ENCODE results near the gene MYO18A.
A peak's percentile ranks its signal among the peaks of the same experiment; 100 is the strongest.

Gene MYO18A

DNA sequence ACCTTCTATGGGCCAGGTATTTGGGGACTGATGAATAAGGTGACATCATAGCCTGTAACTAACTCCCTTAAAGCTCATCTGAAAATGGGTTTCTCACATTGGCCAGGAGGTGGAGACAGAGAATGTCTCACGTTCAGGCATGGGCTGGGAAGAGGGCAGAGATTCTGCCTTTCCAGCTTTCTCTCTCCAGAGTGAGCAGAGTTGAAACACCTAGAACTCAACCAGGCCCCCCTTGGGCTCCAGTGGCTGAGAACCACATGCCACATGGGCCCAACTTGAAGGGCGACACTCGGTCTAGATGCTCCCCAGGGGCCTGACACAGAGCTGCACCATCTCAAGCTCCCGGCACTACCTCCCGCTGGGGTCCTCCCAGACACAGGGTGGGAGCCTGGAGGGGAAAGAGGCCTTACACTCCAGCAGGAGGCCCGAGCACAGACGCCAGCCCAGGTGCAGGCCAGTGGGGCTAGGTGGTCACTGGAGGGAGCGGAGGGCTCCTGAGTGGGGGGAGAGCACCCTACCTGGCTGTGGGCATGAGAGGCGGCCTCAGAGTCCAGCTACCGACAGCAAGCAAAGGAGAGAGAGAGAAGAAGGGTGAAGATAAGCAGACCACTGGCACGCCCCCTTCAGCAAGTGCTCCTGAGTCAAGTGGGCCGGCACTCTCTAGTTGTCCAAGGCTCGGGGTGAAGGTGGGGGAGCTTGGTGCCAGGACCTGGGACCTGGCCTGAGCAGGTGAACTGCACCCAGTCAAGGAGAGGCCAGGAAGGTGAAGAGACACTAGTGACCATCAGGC is 55.9 kb downstream of the MYO18A start:
- DNase-seq = peak; percentile 90

DNA sequence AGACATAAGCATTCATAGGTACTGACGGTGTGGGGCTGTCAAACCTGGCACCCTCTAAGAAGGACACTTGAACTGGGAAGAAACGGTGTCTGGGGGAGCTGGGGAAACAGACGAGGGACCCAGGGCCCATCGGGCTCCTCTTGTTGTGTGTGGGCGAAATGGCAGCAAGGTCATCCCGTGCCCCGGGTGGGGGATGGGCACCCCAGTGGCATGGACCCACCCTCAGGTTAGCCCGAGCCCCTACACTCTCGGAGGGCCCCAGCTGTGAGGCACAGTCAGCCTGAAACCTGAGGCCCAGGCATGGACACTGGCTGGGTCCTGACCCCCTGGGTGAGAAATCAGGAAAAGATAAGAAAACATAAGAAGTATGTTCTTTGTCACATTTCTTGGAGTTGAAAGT is 57.1 kb downstream of the MYO18A start:
- DNase-seq = no peak

GRCh38 chr17:29121442-29121841 is 58.8 kb downstream of the MYO18A start:
- DNase-seq = no peak

DNA sequence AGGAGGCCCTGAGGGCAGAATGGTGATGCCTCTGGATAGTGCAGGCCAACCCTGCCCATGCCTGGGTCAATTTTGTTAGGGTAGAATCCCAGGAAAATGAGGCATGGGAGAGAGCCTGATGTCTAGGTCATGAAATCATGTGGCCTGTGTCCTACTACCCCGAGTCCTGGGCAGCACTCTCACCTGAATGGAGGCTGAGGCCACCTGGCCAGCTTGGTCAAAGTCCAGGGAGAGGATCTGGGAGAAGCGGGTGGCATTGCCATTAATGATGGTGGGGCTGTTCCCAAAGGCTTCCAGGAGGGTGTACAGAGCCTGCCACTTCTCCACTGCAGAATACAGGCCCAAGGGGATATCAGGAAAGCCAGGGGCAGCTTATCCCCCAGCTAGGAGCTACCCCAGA is 59.8 kb downstream of the MYO18A start:
- DNase-seq = no peak

- no peak for DNase-seq
Observed at GRCh38 chr17:29119265-29119664, 60.9 kb downstream of the MYO18A start.

DNA sequence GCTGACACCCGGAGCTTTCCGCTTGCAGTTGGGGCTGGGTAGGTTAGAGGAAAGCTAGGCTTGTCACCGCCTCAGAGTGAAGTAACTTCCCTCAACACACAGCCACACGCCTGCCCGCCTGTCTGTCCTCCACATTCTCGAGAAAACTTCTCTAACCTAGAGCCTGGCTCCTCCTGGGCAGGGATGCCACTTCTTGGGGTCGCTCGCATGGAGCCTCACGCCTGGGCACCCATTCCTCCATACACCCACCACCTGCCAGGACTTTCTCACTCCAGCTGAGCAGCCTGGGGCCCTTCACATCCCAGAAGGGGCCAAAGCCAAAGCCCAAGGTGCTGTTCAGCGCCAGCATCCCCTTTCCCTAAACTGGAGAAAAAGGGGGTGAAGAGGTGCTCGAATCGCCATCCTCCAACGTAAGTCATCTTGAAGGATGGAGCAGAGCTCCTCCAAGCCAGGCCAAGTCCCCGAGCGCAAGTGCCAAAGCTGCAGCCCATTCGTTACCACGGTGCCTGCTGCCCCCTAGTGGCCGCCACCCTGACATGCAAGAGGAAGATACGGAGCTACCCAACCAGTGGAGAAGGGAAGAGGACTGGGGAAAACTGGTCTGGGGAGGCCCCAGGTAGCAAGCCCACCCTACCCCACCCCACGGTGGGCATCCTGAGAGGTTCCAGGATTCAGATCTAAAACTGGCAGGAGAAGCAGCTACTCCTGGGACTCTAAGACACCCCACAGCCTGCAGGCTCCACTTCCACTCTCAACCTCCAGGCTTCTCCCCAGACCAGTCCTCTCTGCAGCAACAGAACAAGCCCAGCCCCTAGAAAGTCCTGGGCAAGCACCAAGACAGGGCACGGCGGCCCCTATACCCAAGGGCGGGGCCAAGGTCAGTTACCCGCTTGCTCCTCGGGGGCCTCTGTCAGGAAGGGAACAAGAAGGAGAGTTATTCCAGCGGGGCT is 63.1 kb downstream of the MYO18A start:
- peak; percentile 90 for DNase-seq

DNA sequence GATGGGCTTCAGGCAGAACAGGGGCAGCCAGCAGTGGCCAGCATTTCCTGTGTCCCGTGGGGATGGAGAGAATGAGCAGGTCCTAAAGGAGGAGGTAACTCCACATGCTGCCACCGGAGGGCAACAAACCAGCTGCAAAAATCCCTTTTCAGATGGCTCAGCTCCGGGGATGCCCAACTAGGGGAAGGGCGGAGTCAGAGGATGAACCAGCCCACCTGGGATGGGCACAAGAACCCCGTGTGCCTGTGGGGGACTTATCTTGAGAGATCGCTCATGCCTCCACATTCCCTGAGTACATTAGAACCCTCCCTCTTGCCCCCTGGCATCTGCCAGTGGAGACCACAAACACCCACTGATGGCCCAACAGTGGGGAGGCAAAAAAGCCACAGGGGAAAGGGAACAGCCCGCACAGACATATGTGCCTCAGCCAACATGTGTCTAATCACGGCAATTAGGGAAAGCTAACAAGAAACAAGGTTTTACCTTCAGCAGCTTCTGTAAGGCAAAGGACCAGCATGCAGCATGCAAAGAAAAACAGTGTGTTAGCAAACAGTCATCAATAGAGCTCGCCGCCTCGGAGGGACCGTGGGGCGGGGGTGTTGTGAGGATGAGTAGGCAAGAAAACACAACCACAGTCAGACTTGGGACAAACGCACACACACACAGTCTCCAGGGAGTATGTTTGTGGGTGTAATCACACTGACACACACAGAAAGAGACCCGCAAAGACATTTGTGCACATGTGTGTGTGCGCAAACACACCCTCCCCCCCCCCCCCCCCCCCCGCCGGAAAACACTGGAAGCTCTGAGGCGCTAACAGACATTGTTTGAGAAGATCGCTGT is 64.0 kb downstream of the MYO18A start:
- peak; percentile 45 for DNase-seq

GRCh38 chr17:29115435-29115834 is 64.8 kb downstream of the MYO18A start:
- DNase-seq = no peak

DNA sequence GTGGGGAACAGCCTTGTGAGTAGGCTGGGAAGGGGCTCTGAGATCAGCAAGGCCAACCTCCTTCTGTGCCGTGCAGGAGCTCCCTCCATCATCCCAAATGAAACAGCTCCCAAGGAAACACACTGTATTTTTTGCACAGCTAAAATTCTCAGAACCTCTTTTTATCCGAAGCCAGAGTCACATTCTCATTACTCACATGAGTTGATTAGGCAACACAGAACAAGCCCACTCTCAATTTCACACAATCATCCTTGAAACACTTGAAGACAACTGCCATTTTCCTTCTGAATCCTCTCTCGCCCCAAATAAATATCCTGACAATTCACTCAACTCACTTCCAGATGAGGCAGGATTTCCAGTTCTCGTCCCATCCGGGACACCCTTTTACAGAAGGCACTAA is 66.1 kb downstream of the MYO18A start:
- DNase-seq = no peak

- DNase-seq = no peak
Observed at GRCh38 chr17:29113334-29113733, 66.9 kb downstream of the MYO18A start.

- peak; percentile 53 for DNase-seq
Observed at GRCh38 chr17:29112771-29113295, 67.4 kb downstream of the MYO18A start.

GRCh38 chr17:29111816-29112499 is 68.2 kb downstream of the MYO18A start:
- peak; percentile 93 for DNase-seq

DNA sequence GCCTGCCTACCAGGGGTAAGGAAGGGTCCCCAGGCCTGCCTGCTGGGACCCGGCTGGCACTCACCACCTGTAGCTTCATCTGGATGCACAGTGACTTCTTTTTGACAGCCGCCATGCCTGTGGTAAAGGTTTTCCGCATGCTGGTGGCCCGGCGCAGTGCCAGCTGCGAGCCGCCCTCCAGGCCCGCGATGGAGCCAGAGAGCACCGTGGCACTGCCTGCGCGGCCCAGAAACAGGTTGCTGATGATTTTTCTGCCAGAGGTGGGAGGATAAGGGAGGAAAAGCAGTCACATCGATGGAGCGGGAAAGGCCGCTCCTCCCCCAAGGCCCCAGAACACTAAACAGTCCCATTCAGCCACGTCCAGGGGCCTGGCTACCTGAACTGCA is 69.8 kb downstream of the MYO18A start:
- no peak for DNase-seq

DNA sequence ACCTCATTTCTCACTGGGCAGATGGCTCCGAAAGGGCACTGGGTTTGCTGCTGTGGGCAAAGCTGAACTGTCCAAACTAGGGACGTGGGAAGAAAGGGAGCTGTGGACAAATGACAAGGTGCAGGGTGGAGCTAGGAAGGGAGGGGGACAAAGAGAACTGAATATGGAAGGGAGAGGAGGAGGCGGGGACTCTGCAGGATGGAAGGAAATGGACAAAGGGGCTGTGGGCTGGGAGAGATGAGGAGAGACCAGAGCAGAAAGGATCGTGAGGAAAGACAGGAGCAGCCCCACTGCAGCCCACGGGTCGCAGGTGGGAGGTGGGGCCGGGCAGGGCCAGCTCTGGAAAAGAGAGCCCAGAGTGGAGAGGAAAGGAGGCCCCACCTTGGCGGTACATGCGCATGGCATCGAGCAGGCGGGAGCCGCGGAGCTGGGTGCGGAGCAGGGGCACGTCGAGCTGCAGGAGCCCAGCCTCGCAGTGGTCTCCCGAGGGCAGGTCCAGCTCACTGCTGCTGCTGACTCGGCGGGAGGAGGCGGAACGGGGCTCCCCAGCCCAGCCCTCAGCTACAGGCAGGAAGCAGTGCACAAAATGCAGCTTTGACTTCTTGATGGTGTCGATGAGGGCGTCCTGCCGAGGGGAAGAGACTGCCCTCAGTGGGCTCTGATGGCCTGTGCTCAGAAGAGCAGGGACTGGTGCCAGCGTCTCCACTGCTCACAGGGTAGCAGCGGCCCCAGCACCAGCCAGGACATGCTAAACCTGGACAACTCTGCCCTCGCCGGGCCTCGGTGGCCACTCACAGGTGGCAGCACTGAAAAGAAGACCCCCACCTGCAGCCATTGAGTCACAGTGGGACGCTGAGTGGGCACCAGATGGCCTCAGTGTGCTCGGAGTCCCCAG is 70.5 kb downstream of the MYO18A start:
- no peak for DNase-seq

DNA sequence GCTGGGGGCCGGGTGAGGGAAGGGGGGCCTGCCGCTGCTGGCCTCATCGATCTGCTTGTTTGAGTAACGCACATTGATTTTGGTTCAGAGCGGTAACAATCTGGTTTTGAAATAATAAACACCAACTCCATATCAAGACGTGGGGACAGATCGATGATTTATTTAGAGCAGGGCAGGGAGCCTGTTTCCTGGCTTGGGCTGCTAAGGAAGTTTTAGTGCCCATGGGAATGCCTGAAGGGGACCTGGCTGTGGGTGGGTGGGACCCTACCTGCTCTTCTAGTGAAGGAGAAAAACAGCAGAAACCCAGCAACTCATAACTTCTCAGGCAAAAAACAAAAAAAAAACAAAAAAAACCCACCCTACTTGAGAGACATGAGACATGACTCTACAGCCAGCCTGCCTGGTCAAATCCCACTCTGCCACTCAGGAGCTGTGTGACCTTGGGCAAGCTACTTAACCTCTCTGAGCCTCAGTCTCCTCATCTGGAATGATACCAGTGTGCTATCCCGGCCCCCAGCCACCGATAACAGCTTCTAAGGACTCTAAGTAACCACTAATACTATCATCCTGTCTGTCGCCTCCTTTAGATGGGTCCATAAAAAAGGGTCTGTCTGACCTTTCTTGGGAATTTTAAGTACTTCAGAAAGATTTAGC is 71.2 kb downstream of the MYO18A start:
- no peak for DNase-seq

DNA sequence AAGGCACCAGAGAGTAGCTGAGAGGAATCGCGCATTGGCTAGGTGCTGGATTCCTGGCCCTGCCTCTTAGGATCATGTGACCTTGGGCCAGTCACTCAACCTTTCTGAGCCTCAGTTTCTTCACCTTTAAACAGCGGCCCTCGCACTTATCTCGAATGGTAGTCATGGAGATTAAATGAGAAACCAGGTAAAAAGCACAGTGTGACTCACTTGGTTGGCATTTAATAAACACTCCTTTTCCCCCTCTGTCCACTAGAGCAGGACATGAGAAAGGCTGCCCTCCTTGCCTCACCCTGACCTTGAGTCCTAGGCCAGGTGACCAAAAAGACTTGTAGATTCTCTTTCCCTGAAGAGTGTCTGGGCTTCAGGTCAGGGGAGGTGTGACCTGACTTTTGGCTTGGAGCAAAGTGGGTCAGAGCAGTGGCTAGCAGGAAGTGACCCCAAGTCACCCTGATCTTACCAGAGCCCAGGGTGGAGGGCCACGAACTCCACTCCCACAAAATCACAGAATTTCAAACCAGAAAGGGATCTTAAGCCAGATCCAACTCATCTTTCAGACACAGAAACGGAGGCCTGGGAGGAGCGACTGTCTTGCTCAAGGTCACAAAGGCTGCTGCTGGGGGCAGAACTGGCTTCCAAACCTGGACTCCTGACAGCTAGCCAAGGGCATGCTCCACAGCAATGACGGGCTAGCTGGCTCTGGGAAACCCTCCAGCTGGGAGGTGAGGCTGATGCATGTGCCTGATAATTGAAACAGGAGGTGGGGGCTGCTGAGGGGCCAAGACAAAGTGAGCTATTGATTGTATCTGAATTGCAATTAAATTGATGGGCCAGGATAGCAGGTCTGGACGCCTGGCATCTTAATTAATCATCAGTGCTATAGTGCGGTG is 72.0 kb downstream of the MYO18A start:
- DNase-seq = peak; percentile 72

DNA sequence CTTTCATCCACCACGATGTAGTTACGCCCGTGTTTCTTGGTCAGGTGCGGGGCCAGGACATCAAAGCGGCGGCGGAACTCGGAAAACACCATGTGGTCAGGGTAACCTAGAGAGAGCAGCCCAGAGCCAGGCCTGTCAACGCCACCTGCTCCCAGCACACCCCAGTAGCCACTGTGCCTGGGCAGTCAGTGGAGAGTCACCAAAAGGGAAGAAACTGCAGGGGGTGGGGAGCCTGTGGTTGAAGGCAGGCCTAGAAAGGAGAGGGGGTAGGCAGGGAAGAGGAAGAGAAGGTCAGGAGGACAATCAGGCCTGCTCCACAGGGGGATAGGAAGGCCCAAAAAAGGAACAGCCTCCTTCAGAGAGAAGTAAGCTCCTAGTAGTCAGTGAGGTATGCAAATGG is 73.1 kb downstream of the MYO18A start:
- no peak for DNase-seq

DNA sequence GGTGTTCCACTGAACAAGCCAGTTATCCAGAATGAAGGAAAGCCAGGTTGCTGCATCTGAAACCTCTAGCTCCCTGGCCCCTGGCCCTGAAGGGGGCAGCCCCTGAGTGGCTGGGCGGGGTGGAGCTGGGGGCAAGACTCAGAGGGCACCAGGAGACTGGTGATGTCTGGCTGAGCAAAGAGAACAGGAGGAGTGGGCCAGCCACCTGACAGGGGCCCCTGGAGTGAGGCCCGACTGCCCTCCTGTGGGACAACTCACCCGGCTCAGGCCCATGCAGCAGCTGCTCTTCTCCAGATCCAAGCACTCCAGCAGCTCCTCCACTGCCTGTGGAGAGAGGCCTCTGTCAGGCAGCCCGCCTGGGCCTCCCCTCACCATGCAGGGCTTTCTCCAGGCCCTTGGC is 76.9 kb downstream of the MYO18A start:
- DNase-seq = no peak

- no peak for DNase-seq
Observed at GRCh38 chr17:29102741-29103181, 77.4 kb downstream of the MYO18A start.
